CD4-positive, CD25-positive, alpha-beta regulatory T cell (primary cell): ENCODE measurements around the gene TRIP12. TPM values are rescaled to one million over a fixed set of nuclear protein-coding genes. Genes with fewer than 3 reads are reported as not detected.

ENCODE experiments used
- ATAC-seq, 2 donors: fragments of 150-1000 bp; cut with Tn5 transposase; one replicate each; pipeline ENCODE4 v1.10.0; 2021; ENCODE audit warnings: low read depth in 2 of 2, moderate number of reproducible peaks in 2 of 2, moderate library complexity in 1 of 2
- DNase-seq, 3 donors: peaks; one replicate each; pipeline versions ENCODE4 v3.0.0 to v3.0.0-alpha.2; 2012 to 2022; ENCODE audit warnings: mixed read lengths in 1 of 3
- H3K27ac ChIP-seq: one replicate; pipeline ENCODE4 v1.7.0; 2013; ENCODE audit warnings: mild to moderate bottlenecking, low read length; ENCODE audit not compliant: insufficient read depth, poor library complexity, severe bottlenecking
- H3K27me3 ChIP-seq: one replicate; pipeline ENCODE4 v1.7.0; 2013; ENCODE audit warnings: low read length; ENCODE audit not compliant: control insufficient read depth, insufficient read depth
- H3K36me3 ChIP-seq: one replicate; pipeline ENCODE4 v1.7.0; 2013; ENCODE audit warnings: mild to moderate bottlenecking, low read length, moderate library complexity; ENCODE audit not compliant: control insufficient read depth, insufficient read depth
- H3K4me1 ChIP-seq: 2 replicates; pipeline ENCODE4 v1.7.0; 2013; ENCODE audit warnings: mild to moderate bottlenecking, low read length; ENCODE audit not compliant: insufficient read depth, control insufficient read depth, poor library complexity, severe bottlenecking
- H3K4me3 ChIP-seq: one replicate; pipeline ENCODE4 v1.7.0; 2013; ENCODE audit warnings: low read depth, mild to moderate bottlenecking, low read length, moderate library complexity
- H3K9me3 ChIP-seq, 2 experiments: 1 replicate in 1 of 2; 2 replicates in 1 of 2; pipeline ENCODE4 v1.7.0; 2013; ENCODE audit warnings: low read length in 2 of 2, mild to moderate bottlenecking in 1 of 2, moderate library complexity in 1 of 2; ENCODE audit not compliant: control insufficient read depth in 2 of 2
- H3K27ac Mint-ChIP-seq, 3 donors: one replicate each; pipeline ENCODE4 v1.8.0; 2020 to 2022; ENCODE audit warnings: mild to moderate bottlenecking in 3 of 3, mixed read lengths in 3 of 3, moderate library complexity in 2 of 3
- H3K27me3 Mint-ChIP-seq: one replicate; pipeline ENCODE4 v1.8.0; 2022; ENCODE audit warnings: mild to moderate bottlenecking, mixed read lengths
- H3K36me3 Mint-ChIP-seq: one replicate; pipeline ENCODE4 v1.8.0; 2020; ENCODE audit warnings: mixed read lengths
- H3K4me1 Mint-ChIP-seq, 4 donors: one replicate each; pipeline ENCODE4 v1.8.0; 2020 to 2022; ENCODE audit warnings: mixed read lengths in 4 of 4, mild to moderate bottlenecking in 1 of 4
- H3K4me3 Mint-ChIP-seq, 4 donors: one replicate each; pipeline ENCODE4 v1.8.0; 2020 to 2022; ENCODE audit warnings: mild to moderate bottlenecking in 4 of 4, mixed read lengths in 4 of 4, moderate library complexity in 3 of 4
- H3K9me3 Mint-ChIP-seq, 7 donors: one replicate each; pipeline ENCODE4 v1.8.0; 2020 to 2022; ENCODE audit warnings: mixed read lengths in 7 of 7, mild to moderate bottlenecking in 3 of 7, moderate library complexity in 2 of 7
- polyA plus RNA-seq, 4 donors: library from polyadenylated mRNA; unstranded; fragments of 300-500 nt; fragmentation: Illumina TruSeq; gene quantifications; one replicate each; pipeline ENCODE4 v1.2.3, GENCODE V29; 2021
- total RNA-seq: library from RNA; stranded (reverse); gene quantifications from one replicate; pipeline ENCODE4 v1.2.3, GENCODE V29; 2022

Gene TRIP12
- total and polyA plus RNA-seq, 5 donors from 2014 or later: 40.5 to 216 (median 48.3) TPM

GRCh38 chr2:229714080-229714735 is 207.6 kb downstream of the TRIP12 start, which contains the start of gene DNER:
DNER (minus strand) TSS chr2:229714555; CDS start chr2:229714423, 132 bp downstream.
- H3K27me3 Mint-ChIP-seq: peaks cover 80% of the 10 kb centered on the region
- peaks cover 7% of the 10 kb centered on the region for H3K36me3 Mint-ChIP-seq
- H3K27ac Mint-ChIP-seq: no peak within 1 kb of the TSS
- Histone ChIP-seq H3K4me3 (no peak within 1 kb of the TSS), H3K27ac (no peak within 1 kb of the TSS), H3K9me3 (peaks cover 0 to 7% of the 10 kb centered on the region in 2 experiments), H3K27me3 (peaks cover 65% of the 10 kb centered on the region), H3K36me3 (no peaks in the 10 kb centered on the region), H3K4me1 (peaks cover 21% of the 10 kb centered on the region)
- H3K4me1 Mint-ChIP-seq: peaks cover 4 to 22% (median 9%) of the 10 kb centered on the region in 4 donors
- ATAC-seq: peak; percentile 66 to 67
- H3K4me3 Mint-ChIP-seq: peak within 1 kb of the TSS; percentile 55 to 68 (median 60)
- peak; percentile 9 to 56 (median 48) for DNase-seq
- H3K9me3 Mint-ChIP-seq: peaks cover 0 to 12% (median 4%) of the 10 kb centered on the region in 7 donors

Other genes starting within 250 kb of the TRIP12 start
- gene DNER, start 207.5 kb downstream of the TRIP12 start, total RNA-seq: not detected
- under 1 TPM in 1 of 4 donors, not detected in 3; 0.23 TPM for gene DNER, start 207.5 kb downstream of the TRIP12 start, polyA plus RNA-seq
- gene FBXO36, start 494 bp upstream of the TRIP12 start, total RNA-seq: 1.0 TPM
- 1 to 10 TPM in 2 of 4 donors, under 1 TPM in 2; 0.72 to 1.3 (median 0.94) TPM for gene FBXO36, start 494 bp upstream of the TRIP12 start, polyA plus RNA-seq
- not detected for gene SLC16A14, start 146.9 kb upstream of the TRIP12 start, total RNA-seq
- gene SLC16A14, start 146.9 kb upstream of the TRIP12 start, polyA plus RNA-seq: under 1 TPM in 2 of 4 donors, not detected in 2; 0.10 to 0.14 TPM